GM12875 (cell line): ENCODE results near the gene AGRN.
A peak's percentile ranks its signal among the peaks of the same experiment; 100 is the strongest.

Experiments used
- H3K4me3 ChIP-seq: one replicate; pipeline ENCODE4 v1.5.1; 2011; ENCODE audit warnings: low read depth, low read length, control low read depth
- TF ChIP-seq, protein P1 (sequence below): IDR thresholded peaks from 2 replicates; pipeline ENCODE4 v1.5.1; 2011; ENCODE audit warnings: low read depth, mild to moderate bottlenecking, control low read depth, inconsistent platforms, low read length, moderate library complexity, borderline replicate concordance; ENCODE audit not compliant: insufficient read depth

Gene AGRN

DNA sequence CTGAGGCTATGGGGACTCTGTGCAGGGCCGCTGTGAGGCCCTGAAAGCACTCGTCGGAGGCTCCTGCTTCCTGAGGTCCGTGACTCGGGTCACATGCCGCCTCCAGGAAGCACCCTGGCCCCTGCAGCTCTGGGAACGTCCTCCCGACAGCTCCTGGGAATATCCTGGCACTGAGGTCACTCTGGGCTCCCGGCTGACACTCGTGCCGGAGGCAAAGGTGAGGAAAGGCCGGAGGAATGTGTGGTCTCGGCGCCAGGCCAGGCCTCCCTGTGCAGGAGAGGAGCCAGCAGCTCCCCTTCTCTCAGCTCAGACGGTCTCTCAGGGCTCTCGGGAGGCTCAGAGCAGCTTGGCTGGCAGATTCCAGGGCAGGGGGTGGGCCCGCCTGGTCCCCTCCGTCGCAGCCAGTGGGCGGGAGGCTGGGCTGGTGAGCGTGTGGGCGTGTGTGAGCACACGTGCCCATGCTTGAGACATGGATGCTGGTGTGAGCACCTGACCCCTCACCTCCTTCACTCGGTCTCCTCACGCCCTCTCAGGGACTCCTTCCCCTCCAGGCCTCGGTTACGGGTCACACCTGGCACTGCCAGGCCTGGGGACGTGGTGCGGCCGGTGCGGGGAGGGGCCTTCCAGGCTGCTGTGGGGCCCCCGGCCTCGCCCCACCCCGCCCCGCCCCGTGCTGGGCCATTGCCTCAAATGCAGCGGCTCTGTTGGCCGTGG, 59.6 kb downstream of the AGRN start:
- TF ChIP-seq, protein P1, sequence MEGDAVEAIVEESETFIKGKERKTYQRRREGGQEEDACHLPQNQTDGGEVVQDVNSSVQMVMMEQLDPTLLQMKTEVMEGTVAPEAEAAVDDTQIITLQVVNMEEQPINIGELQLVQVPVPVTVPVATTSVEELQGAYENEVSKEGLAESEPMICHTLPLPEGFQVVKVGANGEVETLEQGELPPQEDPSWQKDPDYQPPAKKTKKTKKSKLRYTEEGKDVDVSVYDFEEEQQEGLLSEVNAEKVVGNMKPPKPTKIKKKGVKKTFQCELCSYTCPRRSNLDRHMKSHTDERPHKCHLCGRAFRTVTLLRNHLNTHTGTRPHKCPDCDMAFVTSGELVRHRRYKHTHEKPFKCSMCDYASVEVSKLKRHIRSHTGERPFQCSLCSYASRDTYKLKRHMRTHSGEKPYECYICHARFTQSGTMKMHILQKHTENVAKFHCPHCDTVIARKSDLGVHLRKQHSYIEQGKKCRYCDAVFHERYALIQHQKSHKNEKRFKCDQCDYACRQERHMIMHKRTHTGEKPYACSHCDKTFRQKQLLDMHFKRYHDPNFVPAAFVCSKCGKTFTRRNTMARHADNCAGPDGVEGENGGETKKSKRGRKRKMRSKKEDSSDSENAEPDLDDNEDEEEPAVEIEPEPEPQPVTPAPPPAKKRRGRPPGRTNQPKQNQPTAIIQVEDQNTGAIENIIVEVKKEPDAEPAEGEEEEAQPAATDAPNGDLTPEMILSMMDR = no peak
- peak overlapping the region; percentile 8 for H3K4me3 ChIP-seq

DNA sequence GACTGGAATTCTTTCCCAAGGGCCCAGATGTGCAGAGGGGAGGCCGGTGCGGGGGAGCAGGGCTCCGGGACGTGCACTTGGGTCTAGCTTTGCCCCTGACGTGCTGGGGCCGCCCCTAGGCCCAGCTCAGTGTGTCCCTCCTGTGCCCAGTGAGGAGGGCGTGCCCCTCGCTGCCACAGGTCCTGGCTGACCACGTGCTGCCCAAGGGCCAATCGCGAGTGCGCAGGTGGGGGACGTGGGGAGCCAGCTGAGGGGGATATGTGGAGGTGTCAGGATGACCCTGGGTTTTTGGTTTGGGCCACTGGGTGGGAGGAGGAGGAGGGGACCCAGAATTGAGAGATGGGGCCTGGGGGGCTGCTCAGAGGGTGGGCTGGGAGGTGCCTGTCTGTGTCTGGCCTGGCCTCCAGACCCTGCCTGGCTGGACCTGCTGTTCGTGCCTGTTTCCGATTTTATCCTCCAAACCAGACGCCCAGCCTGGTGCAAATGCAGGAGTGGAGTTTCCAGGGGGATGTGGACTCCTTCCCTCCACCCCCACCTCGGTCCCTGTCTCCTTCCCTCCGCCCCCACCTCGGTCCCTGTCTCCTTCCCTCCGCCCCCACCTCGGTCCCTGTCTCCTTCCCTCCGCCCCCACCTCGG, 60.3 kb downstream of the AGRN start:
- TF ChIP-seq, protein P1 = no peak
- no peak overlapping the region for H3K4me3 ChIP-seq

GRCh38 chr1:1080951-1081310, 61.0 kb downstream of the AGRN start:
- H3K4me3 ChIP-seq = no peak overlapping the region

DNA sequence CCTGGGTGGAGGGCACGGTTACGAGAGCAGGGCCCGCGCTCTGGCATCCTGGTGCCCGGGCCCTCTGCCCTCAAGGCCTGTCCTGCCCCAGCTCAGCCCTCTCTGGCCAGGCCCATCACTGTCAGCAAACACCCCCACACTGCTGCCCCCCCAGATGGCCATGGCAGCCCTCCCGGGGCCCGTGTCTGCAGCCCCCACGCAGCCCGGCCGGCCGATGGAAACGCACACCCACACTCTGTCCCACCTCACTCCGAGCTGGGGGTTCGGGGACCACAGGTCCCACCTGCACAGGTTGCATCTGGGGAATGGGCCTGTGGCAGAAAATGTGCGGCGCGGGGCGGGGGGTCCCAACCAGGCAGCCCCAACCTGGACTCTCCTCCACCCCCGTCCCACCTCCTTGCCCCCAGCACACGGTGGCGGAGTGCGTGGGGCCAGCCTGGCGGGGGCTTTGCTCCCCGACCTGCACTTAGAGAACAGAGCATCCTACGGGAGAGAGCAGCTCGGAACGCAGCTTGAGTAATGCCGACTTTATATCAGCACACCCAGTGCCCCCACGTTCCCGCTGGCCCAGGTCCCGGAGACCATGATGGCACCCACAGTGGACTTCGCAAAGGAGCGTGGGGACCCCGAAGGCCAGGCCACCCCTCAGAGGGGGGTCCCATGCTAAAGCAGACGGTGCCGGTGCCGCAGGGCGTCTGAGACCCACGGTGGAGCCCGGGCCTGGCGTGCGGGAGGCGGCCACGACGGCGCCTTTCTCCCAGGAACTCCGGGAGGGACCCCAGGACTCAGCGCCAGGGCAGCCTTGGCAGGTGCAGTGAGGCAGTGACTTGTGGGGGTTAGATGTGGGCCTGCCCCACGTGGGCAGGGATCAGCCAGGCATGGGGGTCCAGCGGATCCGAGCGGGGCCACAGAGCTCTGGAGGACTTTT, 61.7 kb downstream of the AGRN start:
- no peak overlapping the region for H3K4me3 ChIP-seq
- TF ChIP-seq, protein P1 = no peak

More at GRCh38 chr1:1080951-1081310, 61.0 kb downstream of the AGRN start:
- TF ChIP-seq, protein P1 = no peak

- TF ChIP-seq, protein P1 = no peak
- no peak overlapping the region for H3K4me3 ChIP-seq
These were observed 62.4 kb downstream of the AGRN start for GRCh38 chr1:1082239-1082775.

DNA sequence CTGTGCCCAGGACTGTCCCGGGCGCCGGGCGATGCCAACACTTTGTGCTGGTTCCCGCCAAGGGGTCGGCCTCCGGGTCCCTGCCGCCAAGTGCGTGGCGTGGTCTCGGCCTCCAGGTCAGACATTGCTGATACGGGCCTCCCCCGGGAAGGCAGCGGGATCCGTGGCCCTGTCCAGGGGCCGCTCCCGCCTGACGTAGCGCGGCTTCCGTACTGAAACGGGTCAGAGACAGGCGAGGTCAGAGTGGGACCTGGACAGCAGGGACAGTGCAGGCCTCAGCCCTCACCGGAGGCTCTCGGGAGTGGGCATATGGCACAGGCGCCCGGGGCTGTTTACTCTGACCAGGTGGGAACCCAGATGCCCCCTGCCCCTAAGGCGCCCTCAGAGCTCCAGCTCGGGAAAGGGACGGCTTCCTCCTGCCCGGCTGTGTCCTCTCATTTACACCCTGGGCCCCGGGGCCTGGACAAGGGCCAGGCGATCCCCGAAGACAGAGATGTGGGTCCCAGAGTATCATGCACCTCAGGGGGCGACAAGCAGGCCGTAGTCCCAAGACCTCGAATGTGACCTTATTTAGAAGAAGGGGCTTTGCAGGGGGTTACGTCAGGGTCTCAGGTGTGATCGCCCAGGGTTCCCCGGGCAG, 63.0 kb downstream of the AGRN start:
- H3K4me3 ChIP-seq = no peak overlapping the region
- TF ChIP-seq, protein P1 = no peak
